Neural progenitor cell (in vitro differentiated cells): Measurements from ENCODE around the gene SIT1.

Source experiments
- EZH2 ChIP-seq: fragments of 200-600 bp; sonication (generic); IDR thresholded peaks from 2 replicates; pipeline ENCODE4 v1.6.1; 2017; ENCODE audit warnings: antibody characterized with exemption, mild to moderate bottlenecking, moderate library complexity
- TF ChIP-seq, protein P1 (sequence below): fragments of 200-600 bp; sonication (generic); IDR thresholded peaks from 2 replicates; pipeline ENCODE4 v1.5.1; 2017; ENCODE audit warnings: antibody characterized with exemption, mild to moderate bottlenecking

DNA sequence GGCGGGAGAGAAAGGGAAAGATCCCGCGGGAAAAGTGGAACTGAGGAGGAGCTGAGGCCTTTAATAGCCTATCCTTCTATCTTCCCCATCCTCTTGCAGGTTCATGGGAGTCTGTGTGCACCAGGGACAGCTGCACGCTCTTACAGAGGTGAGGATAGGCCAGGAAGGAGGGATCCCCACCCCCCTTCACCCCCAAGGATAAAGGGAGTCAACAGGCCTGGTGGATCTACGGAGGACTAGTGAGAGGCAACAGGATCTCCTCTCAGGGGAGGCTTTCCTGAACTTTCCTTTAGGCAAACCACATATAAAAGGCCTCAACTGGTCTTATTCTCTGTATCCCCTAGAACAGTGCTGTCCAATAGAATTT is 44.6 kb downstream of the SIT1 start:
- TF ChIP-seq, protein P1, sequence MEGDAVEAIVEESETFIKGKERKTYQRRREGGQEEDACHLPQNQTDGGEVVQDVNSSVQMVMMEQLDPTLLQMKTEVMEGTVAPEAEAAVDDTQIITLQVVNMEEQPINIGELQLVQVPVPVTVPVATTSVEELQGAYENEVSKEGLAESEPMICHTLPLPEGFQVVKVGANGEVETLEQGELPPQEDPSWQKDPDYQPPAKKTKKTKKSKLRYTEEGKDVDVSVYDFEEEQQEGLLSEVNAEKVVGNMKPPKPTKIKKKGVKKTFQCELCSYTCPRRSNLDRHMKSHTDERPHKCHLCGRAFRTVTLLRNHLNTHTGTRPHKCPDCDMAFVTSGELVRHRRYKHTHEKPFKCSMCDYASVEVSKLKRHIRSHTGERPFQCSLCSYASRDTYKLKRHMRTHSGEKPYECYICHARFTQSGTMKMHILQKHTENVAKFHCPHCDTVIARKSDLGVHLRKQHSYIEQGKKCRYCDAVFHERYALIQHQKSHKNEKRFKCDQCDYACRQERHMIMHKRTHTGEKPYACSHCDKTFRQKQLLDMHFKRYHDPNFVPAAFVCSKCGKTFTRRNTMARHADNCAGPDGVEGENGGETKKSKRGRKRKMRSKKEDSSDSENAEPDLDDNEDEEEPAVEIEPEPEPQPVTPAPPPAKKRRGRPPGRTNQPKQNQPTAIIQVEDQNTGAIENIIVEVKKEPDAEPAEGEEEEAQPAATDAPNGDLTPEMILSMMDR = no peak
- TF ChIP-seq EZH2 = no peak
